HG03095 (cell line): ENCODE data around the gene CLEC4A.
"Not testable (repeated sequence)": the region's sequence is repeated elsewhere in the genome, so short reads cannot be mapped to it uniquely, and the experiment has no call there.

ENCODE experiments used
- ATAC-seq: cut with Tn5 transposase; IDR thresholded peaks from one replicate; pipeline ENCODE4 v1.9.1; 2021; ENCODE audit warnings: moderate library complexity; ENCODE audit not compliant: unreplicated experiment

CLEC4A gene

GRCh38 chr12:8123124-8123912 is at the start of gene CLEC4A:
CLEC4A (plus strand) TSS chr12:8123617; CDS start chr12:8123879, 262 bp downstream.
- no peak for ATAC-seq

- no peak for ATAC-seq
Measured at GRCh38 chr12:8075935-8076334, 47.5 kb upstream of the CLEC4A start.

GRCh38 chr12:8076366-8076765 is 47.1 kb upstream of the CLEC4A start:
- no peak for ATAC-seq

- no peak for ATAC-seq
Measured at GRCh38 chr12:8077207-8077606, 46.2 kb upstream of the CLEC4A start.

GRCh38 chr12:8078398-8078797 is 45.0 kb upstream of the CLEC4A start:
- ATAC-seq, result no peak

- ATAC-seq, result no peak
Measured at GRCh38 chr12:8078916-8079315, 44.5 kb upstream of the CLEC4A start.

- ATAC-seq, result no peak
Measured at GRCh38 chr12:8080120-8080519, 43.3 kb upstream of the CLEC4A start.

- peak; percentile 5 for ATAC-seq
Measured at GRCh38 chr12:8081251-8081920, 42.0 kb upstream of the CLEC4A start.

GRCh38 chr12:8082808-8083100 is 40.7 kb upstream of the CLEC4A start:
- no peak for ATAC-seq

- ATAC-seq, result not testable (repeated sequence)
Measured at GRCh38 chr12:8084351-8084750, 39.1 kb upstream of the CLEC4A start.

GRCh38 chr12:8087666-8088065 is 35.8 kb upstream of the CLEC4A start:
- no peak for ATAC-seq

- ATAC-seq, result peak; percentile 48
Measured at GRCh38 chr12:8088574-8088973, 34.8 kb upstream of the CLEC4A start.

- ATAC-seq, result not testable (repeated sequence)
Measured at GRCh38 chr12:8089277-8089676, 34.1 kb upstream of the CLEC4A start.

- ATAC-seq, result no peak
Measured at GRCh38 chr12:8089716-8090115, 33.7 kb upstream of the CLEC4A start.

GRCh38 chr12:8093291-8093690 is 30.1 kb upstream of the CLEC4A start:
- ATAC-seq, result no peak

GRCh38 chr12:8096281-8096915 is 27.0 kb upstream of the CLEC4A start:
- no peak for ATAC-seq

GRCh38 chr12:8099235-8099634 is 24.2 kb upstream of the CLEC4A start:
- no peak for ATAC-seq

GRCh38 chr12:8108808-8109398 is 14.5 kb upstream of the CLEC4A start:
- no peak for ATAC-seq

GRCh38 chr12:8113117-8113516 is 10.3 kb upstream of the CLEC4A start:
- ATAC-seq, result not testable (repeated sequence)

- no peak for ATAC-seq
Measured at GRCh38 chr12:8120072-8120713, 3.2 kb upstream of the CLEC4A start.

GRCh38 chr12:8127138-8127537 is 3.7 kb downstream of the CLEC4A start:
- no peak for ATAC-seq
